Activated naive CD8-positive, alpha-beta T cell treated with anti-CD3 and anti-CD28 coated beads for 36 hours (primary cell): ENCODE measurements around the gene NAV2. TPM values are rescaled to one million over a fixed set of nuclear protein-coding genes. Genes with fewer than 3 reads are reported as not detected.

Source experiments
- DNase-seq: peaks from one replicate; pipeline ENCODE4 v3.0.0; 2021
- H3K27ac Mint-ChIP-seq: one replicate; pipeline ENCODE4 v1.8.0; 2022; ENCODE audit warnings: mild to moderate bottlenecking, moderate library complexity, mixed read lengths
- H3K27me3 Mint-ChIP-seq: one replicate; pipeline ENCODE4 v1.8.0; 2022; ENCODE audit warnings: mild to moderate bottlenecking, mixed read lengths
- H3K36me3 Mint-ChIP-seq: one replicate; pipeline ENCODE4 v1.8.0; 2021; ENCODE audit warnings: mild to moderate bottlenecking, mixed read lengths
- H3K4me1 Mint-ChIP-seq: one replicate; pipeline ENCODE4 v1.8.0; 2021; ENCODE audit warnings: mixed read lengths
- H3K4me3 Mint-ChIP-seq: one replicate; pipeline ENCODE4 v1.8.0; 2022; ENCODE audit warnings: mild to moderate bottlenecking, moderate library complexity, mixed read lengths
- H3K9me3 Mint-ChIP-seq: one replicate; pipeline ENCODE4 v1.8.0; 2022; ENCODE audit warnings: mixed read lengths
- total RNA-seq, 2 experiments: library from RNA; stranded (reverse); gene quantifications; one replicate each; pipeline ENCODE4 v1.2.3, GENCODE V29; 2021

Gene NAV2
- total RNA-seq, 2 experiments from 2014 or later = 0.14 to 0.20 TPM

GRCh38 chr11:19721176-19721575, 8.5 kb downstream of the NAV2 start:
- Mint-ChIP-seq H3K4me1 (peaks cover 23% of the 10 kb centered on the region), H3K9me3 (no peaks in the 10 kb centered on the region), H3K4me3 (no peak overlapping the region), H3K27me3 (peaks cover 3% of the 10 kb centered on the region), H3K36me3 (no peaks in the 10 kb centered on the region), H3K27ac (no peak overlapping the region)
- no peak for DNase-seq

GRCh38 chr11:19722702-19723101, 10.1 kb downstream of the NAV2 start:
- no peak overlapping the region for H3K4me3 Mint-ChIP-seq
- H3K9me3 Mint-ChIP-seq = no peaks in the 10 kb centered on the region
- no peak overlapping the region for H3K27ac Mint-ChIP-seq
- no peak for DNase-seq
- peaks cover 23% of the 10 kb centered on the region for H3K4me1 Mint-ChIP-seq
- H3K36me3 Mint-ChIP-seq = no peaks in the 10 kb centered on the region
- no peaks in the 10 kb centered on the region for H3K27me3 Mint-ChIP-seq

DNA sequence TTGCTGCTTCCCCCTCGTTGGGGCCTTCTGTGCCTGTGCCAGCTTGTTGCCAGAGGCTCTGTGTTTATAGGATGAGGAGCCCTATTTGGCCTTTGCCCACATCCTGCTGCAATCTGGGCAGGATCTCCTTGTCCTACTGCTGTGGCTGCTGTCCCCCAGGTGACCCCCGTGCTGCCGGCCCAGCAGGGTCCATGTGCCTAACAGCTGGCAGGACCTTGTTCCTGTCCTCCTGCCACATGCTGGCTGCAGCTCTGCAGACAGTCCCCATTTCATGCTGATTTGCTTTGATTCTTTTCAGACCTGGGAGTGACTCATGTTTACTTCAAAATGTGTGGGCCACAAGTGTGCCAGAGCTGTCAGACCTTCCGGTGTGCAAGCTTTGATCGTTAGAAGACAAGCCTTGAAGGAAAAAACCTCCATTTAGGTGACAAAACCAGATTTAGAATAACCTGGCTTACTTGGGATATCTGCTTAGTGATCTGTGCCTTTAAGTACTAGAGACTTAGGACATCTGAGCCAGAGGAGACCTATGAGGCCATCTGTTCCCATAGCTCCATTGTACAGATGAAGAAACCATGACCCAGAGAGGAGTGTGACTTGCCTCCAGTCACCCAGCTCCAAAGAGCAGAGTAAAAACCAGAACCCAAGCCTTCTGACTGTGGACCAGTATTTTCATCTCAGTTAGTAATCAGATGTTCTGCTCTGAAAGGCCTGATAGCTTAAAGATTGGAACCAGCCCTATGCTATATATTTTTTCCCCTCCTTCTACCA, 11.1 kb downstream of the NAV2 start:
- DNase-seq = peak; percentile 32
- Mint-ChIP-seq H3K9me3 (no peaks in the 10 kb centered on the region), H3K4me1 (peaks cover 23% of the 10 kb centered on the region), H3K4me3 (no peak overlapping the region), H3K27me3 (no peaks in the 10 kb centered on the region), H3K36me3 (no peaks in the 10 kb centered on the region), H3K27ac (peak overlapping the region; percentile 22)

GRCh38 chr11:19724765-19725164, 12.1 kb downstream of the NAV2 start:
- Mint-ChIP-seq H3K36me3 (no peaks in the 10 kb centered on the region), H3K9me3 (no peaks in the 10 kb centered on the region), H3K4me1 (peaks cover 23% of the 10 kb centered on the region), H3K27me3 (no peaks in the 10 kb centered on the region), H3K4me3 (no peak overlapping the region), H3K27ac (no peak overlapping the region)
- no peak for DNase-seq

GRCh38 chr11:19725379-19726079, 12.9 kb downstream of the NAV2 start:
- H3K36me3 Mint-ChIP-seq = no peaks in the 10 kb centered on the region

DNA sequence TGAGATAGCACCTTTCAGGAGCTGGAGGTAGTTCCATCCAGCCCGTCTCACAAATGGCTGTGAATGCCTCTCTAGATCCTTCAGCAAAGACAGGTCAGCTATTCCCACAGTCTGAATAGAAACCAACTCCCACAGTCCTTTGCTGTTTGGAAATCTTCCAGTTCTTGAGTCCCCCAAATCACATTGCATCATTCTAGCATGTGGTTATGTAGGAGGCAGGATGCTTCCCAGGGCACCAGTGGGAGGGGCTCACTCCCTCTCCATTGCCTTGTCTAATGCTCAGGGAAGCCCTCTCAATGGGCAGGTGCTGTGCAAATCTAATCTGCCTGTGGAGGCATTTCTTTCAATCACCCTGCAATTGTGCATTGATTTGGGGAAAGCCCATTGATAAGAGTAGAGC, 14.6 kb downstream of the NAV2 start:
- Mint-ChIP-seq H3K27ac (no peak overlapping the region), H3K4me1 (peaks cover 18% of the 10 kb centered on the region), H3K27me3 (no peaks in the 10 kb centered on the region), H3K4me3 (no peak overlapping the region), H3K36me3 (no peaks in the 10 kb centered on the region), H3K9me3 (no peaks in the 10 kb centered on the region)
- no peak for DNase-seq

More at GRCh38 chr11:19725379-19726079, 12.9 kb downstream of the NAV2 start:
- Mint-ChIP-seq H3K27ac (no peak overlapping the region), H3K4me1 (peaks cover 23% of the 10 kb centered on the region), H3K27me3 (no peaks in the 10 kb centered on the region), H3K9me3 (no peaks in the 10 kb centered on the region), H3K4me3 (no peak overlapping the region)
- DNase-seq = no peak

DNA sequence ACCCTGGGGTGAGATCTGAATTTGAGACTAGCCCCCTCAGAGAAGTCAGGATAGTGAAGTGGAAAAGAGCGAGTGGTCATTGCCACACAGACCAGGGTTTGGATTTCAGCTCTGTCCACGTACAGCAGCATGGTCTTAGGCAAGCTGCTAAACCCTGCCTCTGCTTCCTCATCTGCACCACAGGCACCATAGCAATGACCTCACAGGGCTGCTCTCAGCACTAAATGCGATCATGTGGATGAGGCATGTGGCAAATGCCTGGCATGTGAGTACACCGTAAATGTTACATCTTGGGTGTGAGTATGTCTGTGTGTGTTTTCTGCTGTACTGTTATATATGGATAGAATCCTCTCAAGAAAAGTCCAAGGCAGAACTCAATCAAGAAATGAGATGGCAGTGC, 15.8 kb downstream of the NAV2 start:
- H3K36me3 Mint-ChIP-seq = no peaks in the 10 kb centered on the region

DNA sequence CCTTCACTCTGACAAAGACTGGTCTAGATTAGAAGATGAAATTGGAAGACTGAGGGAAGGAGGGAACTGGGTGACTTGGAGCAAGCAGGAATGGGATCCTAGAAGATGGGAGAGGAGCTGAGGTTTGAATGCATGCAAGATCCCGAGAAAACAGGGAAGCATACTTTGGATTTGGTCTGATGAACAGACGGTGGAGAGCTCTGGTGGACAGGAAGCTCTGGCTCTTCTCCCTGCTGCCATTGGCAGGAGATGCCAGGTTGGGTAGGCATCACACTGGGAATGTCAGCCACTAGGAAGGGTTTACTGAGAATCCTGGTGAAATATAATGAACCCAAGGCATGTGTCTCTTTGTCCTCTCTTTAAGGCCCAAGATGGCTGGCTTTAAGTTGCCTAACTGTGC, 16.5 kb downstream of the NAV2 start:
- Mint-ChIP-seq H3K9me3 (no peaks in the 10 kb centered on the region), H3K27me3 (no peaks in the 10 kb centered on the region), H3K4me1 (peaks cover 4% of the 10 kb centered on the region), H3K4me3 (no peak overlapping the region), H3K36me3 (no peaks in the 10 kb centered on the region), H3K27ac (no peak overlapping the region)
- DNase-seq = no peak

More for the DNA sequence above, 15.8 kb downstream of the NAV2 start:
- H3K27me3 Mint-ChIP-seq = no peaks in the 10 kb centered on the region
- H3K9me3 Mint-ChIP-seq = no peaks in the 10 kb centered on the region
- H3K4me1 Mint-ChIP-seq = peaks cover 11% of the 10 kb centered on the region
- no peak for DNase-seq
- no peak overlapping the region for H3K27ac Mint-ChIP-seq
- H3K4me3 Mint-ChIP-seq = no peak overlapping the region

DNA sequence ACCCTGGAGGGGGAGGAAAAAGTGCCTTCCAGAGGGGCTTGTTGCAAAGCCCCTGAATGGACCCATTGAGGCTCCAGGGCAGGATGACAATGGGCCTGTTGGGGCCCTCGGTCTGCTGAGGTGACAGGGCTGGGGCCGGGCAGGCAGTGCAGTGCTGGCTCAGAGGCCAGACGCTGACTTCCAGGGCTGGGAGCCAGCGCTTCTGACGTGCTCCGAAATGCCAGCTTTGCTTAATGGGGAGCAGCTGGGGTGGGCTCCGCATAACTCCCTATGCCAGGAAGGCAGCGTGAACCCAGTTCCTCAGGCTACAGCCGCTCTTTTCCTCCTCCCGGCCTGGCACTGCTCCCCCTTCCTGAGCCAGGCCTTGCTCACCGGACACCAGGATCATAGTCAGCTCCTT, 17.7 kb downstream of the NAV2 start:
- H3K9me3 Mint-ChIP-seq = no peaks in the 10 kb centered on the region
- no peaks in the 10 kb centered on the region for H3K36me3 Mint-ChIP-seq
- H3K4me1 Mint-ChIP-seq = no peaks in the 10 kb centered on the region
- H3K4me3 Mint-ChIP-seq = no peak overlapping the region
- H3K27ac Mint-ChIP-seq = no peak overlapping the region
- DNase-seq = no peak
- H3K27me3 Mint-ChIP-seq = no peaks in the 10 kb centered on the region

GRCh38 chr11:19734171-19734570, 21.5 kb downstream of the NAV2 start:
- no peak overlapping the region for H3K4me3 Mint-ChIP-seq
- no peaks in the 10 kb centered on the region for H3K36me3 Mint-ChIP-seq
- no peaks in the 10 kb centered on the region for H3K27me3 Mint-ChIP-seq
- H3K4me1 Mint-ChIP-seq = no peaks in the 10 kb centered on the region
- H3K9me3 Mint-ChIP-seq = no peaks in the 10 kb centered on the region
- H3K27ac Mint-ChIP-seq = no peak overlapping the region
- no peak for DNase-seq

DNA sequence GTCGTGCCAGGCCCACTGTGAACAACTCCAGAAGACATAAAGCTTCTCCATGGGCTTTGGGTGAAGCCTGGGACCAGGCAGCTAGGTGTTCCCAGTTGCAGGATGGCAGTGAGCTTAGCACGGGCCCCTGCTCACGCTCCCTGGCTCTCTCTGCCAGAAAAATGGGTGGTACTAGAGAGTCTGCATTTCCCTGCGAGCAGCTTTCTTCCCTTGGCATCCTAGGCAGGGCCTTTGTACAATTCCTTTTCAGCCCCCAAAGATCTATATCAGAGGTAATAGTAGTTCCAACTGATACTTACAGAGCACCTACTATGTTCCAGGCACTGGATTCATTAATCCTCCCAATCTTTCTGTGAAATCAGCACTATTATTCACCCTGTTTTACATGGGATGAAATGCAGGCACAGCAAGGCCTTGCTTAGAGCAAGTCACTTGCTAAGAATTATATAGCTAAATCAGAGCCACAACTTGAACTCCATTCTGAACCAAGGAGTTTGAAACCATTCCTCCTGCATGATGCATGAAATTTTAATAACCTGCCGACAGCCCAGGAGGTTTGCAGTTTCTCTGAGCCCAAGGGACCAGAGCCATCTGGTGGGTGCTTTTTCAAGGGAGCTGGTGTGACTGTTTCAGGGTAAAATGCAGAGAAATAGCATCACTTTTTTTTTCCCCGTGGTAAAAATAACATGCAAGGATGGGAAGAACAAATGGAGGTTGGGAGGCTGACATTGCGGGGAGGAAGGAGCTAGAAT, 22.7 kb downstream of the NAV2 start:
- DNase-seq = no peak
- Mint-ChIP-seq H3K27me3 (no peaks in the 10 kb centered on the region), H3K4me3 (no peak overlapping the region), H3K27ac (no peak overlapping the region), H3K9me3 (no peaks in the 10 kb centered on the region), H3K36me3 (no peaks in the 10 kb centered on the region), H3K4me1 (no peaks in the 10 kb centered on the region)

DNA sequence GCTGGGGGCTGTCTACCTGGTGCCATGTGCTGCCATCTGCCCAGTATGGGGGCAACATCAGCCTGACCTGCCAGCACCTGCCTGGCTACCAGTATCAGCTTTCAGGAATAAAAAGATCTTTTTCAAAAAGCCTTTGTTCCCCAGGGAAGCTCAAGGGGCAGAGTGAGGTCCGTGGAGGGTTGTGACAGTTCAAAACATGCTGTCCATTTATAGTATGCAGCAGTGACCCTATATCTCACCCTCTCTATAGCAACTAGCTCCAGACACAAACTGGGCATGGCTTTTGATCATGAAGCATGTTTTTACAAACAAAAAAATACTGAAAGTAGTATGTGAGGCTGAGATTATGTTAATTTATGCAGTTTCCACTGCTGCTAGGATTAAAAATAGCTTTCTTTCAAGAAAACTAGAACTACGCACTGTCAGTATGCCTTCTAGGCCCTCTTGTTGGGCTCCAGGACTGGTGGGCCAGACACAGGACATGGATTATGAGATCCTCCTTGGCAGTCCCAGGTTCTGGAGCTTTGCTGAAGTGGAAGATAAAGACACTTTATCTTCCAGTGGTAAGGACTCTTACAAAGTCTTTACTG, 23.4 kb downstream of the NAV2 start:
- Mint-ChIP-seq H3K27ac (no peak overlapping the region), H3K9me3 (no peaks in the 10 kb centered on the region), H3K27me3 (no peaks in the 10 kb centered on the region), H3K4me1 (no peaks in the 10 kb centered on the region), H3K4me3 (no peak overlapping the region), H3K36me3 (no peaks in the 10 kb centered on the region)
- DNase-seq = no peak

- Mint-ChIP-seq H3K36me3 (no peaks in the 10 kb centered on the region), H3K27me3 (peaks cover under 1% of the 10 kb centered on the region), H3K4me3 (no peak overlapping the region), H3K4me1 (no peaks in the 10 kb centered on the region), H3K9me3 (no peaks in the 10 kb centered on the region), H3K27ac (no peak overlapping the region)
- no peak for DNase-seq
These were observed 24.2 kb downstream of the NAV2 start for GRCh38 chr11:19736831-19737230.

- no peaks in the 10 kb centered on the region for H3K36me3 Mint-ChIP-seq
- no peak overlapping the region for H3K4me3 Mint-ChIP-seq
- no peaks in the 10 kb centered on the region for H3K4me1 Mint-ChIP-seq
- no peak overlapping the region for H3K27ac Mint-ChIP-seq
- peaks cover 5% of the 10 kb centered on the region for H3K27me3 Mint-ChIP-seq
- DNase-seq = no peak
- no peaks in the 10 kb centered on the region for H3K9me3 Mint-ChIP-seq
These were observed 24.9 kb downstream of the NAV2 start for GRCh38 chr11:19737575-19737974.

DNA sequence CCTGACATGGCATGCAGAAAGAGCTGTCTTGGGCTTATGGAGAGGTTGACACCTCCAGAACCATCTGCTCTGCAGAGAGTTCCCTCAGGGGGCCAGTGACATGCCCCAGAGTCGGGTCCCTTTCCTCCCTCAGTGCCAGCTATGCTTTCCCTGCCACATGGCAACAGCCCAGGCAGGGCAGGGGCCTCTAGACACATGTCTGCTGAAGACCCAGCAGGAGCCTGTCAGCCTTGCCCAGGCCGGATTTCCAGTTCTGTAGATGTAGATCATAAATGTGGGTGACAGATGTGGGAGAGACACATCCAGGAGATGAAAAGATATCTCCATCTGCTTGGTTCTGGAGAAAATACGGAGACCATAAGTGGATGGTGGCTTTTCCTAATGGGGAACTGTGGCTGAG, 25.5 kb downstream of the NAV2 start:
- no peaks in the 10 kb centered on the region for H3K9me3 Mint-ChIP-seq
- H3K4me3 Mint-ChIP-seq = no peak overlapping the region
- no peaks in the 10 kb centered on the region for H3K36me3 Mint-ChIP-seq
- H3K4me1 Mint-ChIP-seq = no peaks in the 10 kb centered on the region
- H3K27ac Mint-ChIP-seq = no peak overlapping the region
- peaks cover 5% of the 10 kb centered on the region for H3K27me3 Mint-ChIP-seq
- DNase-seq = no peak
